K562 (cell line): ENCODE measurements around the gene ACBD4. TPM values are rescaled to one million over a fixed set of nuclear protein-coding genes. Genes with fewer than 3 reads are reported as not detected.

Experiments
- BACH1 ChIP-seq: fragments of 200-800 bp; sonication (Bioruptor generic); IDR thresholded peaks from 2 replicates; pipeline ENCODE4 v1.6.1; 2016; ENCODE audit warnings: missing genetic modification characterization, missing compliant biosample characterization
- BDP1 ChIP-seq: IDR thresholded peaks from 3 replicates; pipeline ENCODE4 v1.6.1; 2011; ENCODE audit not compliant: insufficient read length, insufficient read depth
- ETV1 ChIP-seq: fragments of 450-650 bp; conservative IDR thresholded peaks from 2 replicates; pipeline ENCODE4 v1.6.1; 2016; ENCODE audit warnings: missing genetic modification characterization, control low read depth, low read depth, missing compliant biosample characterization
- FOSL1 ChIP-seq: fragments of 200-800 bp; sonication (Bioruptor generic); conservative IDR thresholded peaks from 2 replicates; pipeline ENCODE4 v1.6.1; 2016; ENCODE audit warnings: missing genetic modification characterization, missing compliant biosample characterization
- FOXA1 ChIP-seq: fragments of 450-650 bp; IDR thresholded peaks from 2 replicates; pipeline ENCODE4 v1.6.1; 2016; ENCODE audit warnings: mild to moderate bottlenecking, borderline replicate concordance
- HNRNPL ChIP-seq: fragments of 200-400 bp; formaldehyde crosslinking; IDR thresholded peaks from 2 replicates; pipeline ENCODE4 v1.6.1; 2017; ENCODE audit warnings: low read depth, mild to moderate bottlenecking, low read length
- HNRNPLL ChIP-seq: fragments of 200-400 bp; formaldehyde crosslinking; IDR thresholded peaks from 2 replicates; pipeline ENCODE4 v1.6.1; 2017; ENCODE audit warnings: low read length, low read depth, mild to moderate bottlenecking; ENCODE audit not compliant: poor library complexity, severe bottlenecking
- KAT8 ChIP-seq: fragments of 450-650 bp; IDR thresholded peaks from 2 replicates; pipeline ENCODE4 v1.6.1; 2016; ENCODE audit warnings: low read depth, mild to moderate bottlenecking
- KDM4B ChIP-seq, 2 experiments: fragments of 450-650 bp in 1 of 2; sonication (generic) in 1 of 2; IDR thresholded peaks; 2 replicates each; pipeline ENCODE4 v1.6.1; 2016 to 2017; ENCODE audit warnings: borderline replicate concordance in 2 of 2, antibody characterized with exemption in 1 of 2, low read depth in 1 of 2, mild to moderate bottlenecking in 1 of 2
- LCOR ChIP-seq: sonication (generic); formaldehyde crosslinking; IDR thresholded peaks from 2 replicates; pipeline ENCODE4 v1.8.0; 2022; ENCODE audit warnings: mild to moderate bottlenecking, missing genetic modification reagents
- MAFK ChIP-seq: IDR thresholded peaks from 2 replicates; pipeline ENCODE4 v1.6.1; 2011; ENCODE audit warnings: low read length, improper control_type of control experiment
- PHF21A ChIP-seq: fragments of 450-650 bp; IDR thresholded peaks from 2 replicates; pipeline ENCODE4 v1.6.1; 2017; ENCODE audit warnings: low read depth, borderline replicate concordance
- RBFOX2 ChIP-seq: fragments of 200-400 bp; formaldehyde crosslinking; IDR thresholded peaks from 2 replicates; pipeline ENCODE4 v1.6.1; 2017; ENCODE audit warnings: low read depth, mild to moderate bottlenecking, low read length, moderate library complexity
- RBM15 ChIP-seq: fragments of 200-400 bp; formaldehyde crosslinking; IDR thresholded peaks from 2 replicates; pipeline ENCODE4 v1.6.1; 2018; ENCODE audit warnings: mild to moderate bottlenecking, low read length, moderate library complexity; ENCODE audit not compliant: insufficient read depth
- SIX5 ChIP-seq, 2 experiments: IDR thresholded peaks; 2 replicates each; pipeline ENCODE4 v1.6.1; 2011; ENCODE audit warnings: low read length in 2 of 2, borderline replicate concordance in 1 of 2, low read depth in 1 of 2, mild to moderate bottlenecking in 1 of 2, moderate library complexity in 1 of 2; ENCODE audit not compliant: insufficient read depth in 1 of 2
- SLC30A9 ChIP-seq: fragments of 250-450 bp; sonication (Bioruptor Pico); IDR thresholded peaks from 2 replicates; pipeline ENCODE4 v1.8.0; 2022; ENCODE audit warnings: mild to moderate bottlenecking, moderate library complexity
- SMARCC2 ChIP-seq: fragments of 450-650 bp; IDR thresholded peaks from 2 replicates; pipeline ENCODE4 v1.6.1; 2017; ENCODE audit warnings: antibody characterized with exemption, moderate library complexity, mild to moderate bottlenecking, low read depth
- SMC3 ChIP-seq: conservative IDR thresholded peaks from 2 replicates; pipeline ENCODE4 v1.6.1; 2011; ENCODE audit warnings: low read depth, low read length, improper control_type of control experiment; ENCODE audit not compliant: insufficient read depth
- SREBF2 ChIP-seq: sonication (generic); formaldehyde crosslinking; IDR thresholded peaks from 2 replicates; pipeline ENCODE4 v1.4.0; 2020; ENCODE audit warnings: mild to moderate bottlenecking, missing genetic modification reagents
- ZBTB7A ChIP-seq: IDR thresholded peaks from 2 replicates; pipeline ENCODE4 v1.6.1; 2011; ENCODE audit warnings: low read depth, mild to moderate bottlenecking, low read length, moderate library complexity, borderline replicate concordance; ENCODE audit not compliant: control insufficient read depth
- ZNF175 ChIP-seq: fragments of 200-800 bp; sonication (Bioruptor generic); IDR thresholded peaks from 2 replicates; pipeline ENCODE4 v1.6.1; 2016; ENCODE audit warnings: low read depth, mild to moderate bottlenecking, missing genetic modification characterization, missing compliant biosample characterization
- ZNF431 ChIP-seq: sonication (generic); formaldehyde crosslinking; IDR thresholded peaks from 2 replicates; pipeline ENCODE4 v1.8.0; 2022; ENCODE audit warnings: mild to moderate bottlenecking, missing genetic modification reagents
- ZNF551 ChIP-seq: fragments of 250-450 bp; sonication (Bioruptor Pico); IDR thresholded peaks from 2 replicates; pipeline ENCODE4 v1.5.0; 2021; ENCODE audit warnings: mild to moderate bottlenecking, moderate library complexity
- ZNF717 ChIP-seq: fragments of 250-450 bp; sonication (Bioruptor Pico); IDR thresholded peaks from 2 replicates; pipeline ENCODE4 v1.5.0; 2021
- polyA plus RNA-seq, 8 experiments: library from polyadenylated mRNA; depleted of rRNA in 4 of 8; stranded (reverse) in 5 of 8; unstranded in 3 of 8; fragments of >200 nt; fragmentation: Nextera tagmentation in 2 of 8; fragmentation: Illumina TruSeq in 1 of 8; extraction: Ambion mirVana in 2 of 8; extraction: Trizol in 1 of 8; gene quantifications; 2 replicates each; pipeline versions ENCODE4 v1.2.1 to v1.2.3, GENCODE V29; 2011 to 2014; ENCODE audit warnings: inconsistent platforms in 1 of 8, missing spikeins in 1 of 8
- total RNA-seq, 7 experiments: library from RNA; depleted of rRNA in 6 of 7; stranded (reverse); fragments of >200 nt in 6 of 7; fragmentation: Illumina TruSeq in 2 of 7; extraction: Trizol in 2 of 7; gene quantifications; 2 replicates each; pipeline versions ENCODE4 v1.2.1 to v1.2.3, GENCODE V29; 2011 to 2021; ENCODE audit warnings: low replicate concordance in 1 of 7
- TF ChIP-seq, protein P1 (sequence below), 2 experiments: fragments of 450-650 bp in 1 of 2; sonication (generic) in 1 of 2; formaldehyde crosslinking; conservative IDR thresholded peaks; 2 replicates each; pipeline versions ENCODE4 v1.4.0 to v1.8.1; 2020 to 2022; ENCODE audit warnings: mild to moderate bottlenecking in 1 of 2, missing genetic modification reagents in 1 of 2
- TF ChIP-seq, protein P2 (sequence below): fragments of 250-450 bp; sonication (Bioruptor Pico); IDR thresholded peaks from 2 replicates; pipeline ENCODE4 v1.8.0; 2022; ENCODE audit warnings: moderate library complexity, mild to moderate bottlenecking, inconsistent platforms

Gene ACBD4
- total and polyA plus RNA-seq, 9 of the 15 experiments (the other 6 are each of a cell fraction or from before 2014, with no cell fraction given): 0.14 to 6.9 (median 4.6) TPM

DNA sequence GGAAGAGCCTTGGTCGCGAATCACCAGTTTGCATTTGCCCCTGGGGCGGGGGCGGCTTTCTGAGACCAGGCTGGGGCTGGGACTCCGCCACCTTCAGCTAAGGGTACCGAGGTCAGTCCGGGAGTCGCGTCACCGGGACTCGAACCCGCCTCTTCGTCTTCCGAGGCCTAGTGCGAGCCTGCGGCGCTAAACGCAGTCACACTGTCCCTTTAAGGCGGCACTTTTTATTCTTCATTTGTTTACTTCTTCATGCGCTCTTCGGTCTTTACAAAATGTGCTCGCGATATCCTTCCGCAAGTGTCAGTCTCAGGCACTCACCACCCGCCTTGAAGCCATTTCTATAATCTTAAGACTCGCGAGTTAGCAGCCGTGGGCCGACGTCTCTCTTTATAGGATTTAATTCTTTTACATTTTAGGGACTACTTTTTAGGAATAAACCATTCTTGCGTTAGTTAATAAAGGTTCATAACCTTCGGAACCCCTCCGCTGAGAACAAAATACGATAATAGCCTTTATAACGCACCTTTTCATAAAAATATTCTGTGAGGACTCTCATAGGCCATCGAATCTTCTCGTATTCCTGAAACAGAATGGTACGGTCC lies 12.2 kb downstream of the ACBD4 start (continued):
- TF ChIP-seq, protein P1, sequence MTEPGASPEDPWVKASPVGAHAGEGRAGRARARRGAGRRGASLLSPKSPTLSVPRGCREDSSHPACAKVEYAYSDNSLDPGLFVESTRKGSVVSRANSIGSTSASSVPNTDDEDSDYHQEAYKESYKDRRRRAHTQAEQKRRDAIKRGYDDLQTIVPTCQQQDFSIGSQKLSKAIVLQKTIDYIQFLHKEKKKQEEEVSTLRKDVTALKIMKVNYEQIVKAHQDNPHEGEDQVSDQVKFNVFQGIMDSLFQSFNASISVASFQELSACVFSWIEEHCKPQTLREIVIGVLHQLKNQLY (CRISPR knock-in tag; conservative IDR thresholded peaks at IDR 0.05): 0 out of 4 replicates have a peak, but pooled peaks of 1 of the 2 experiments have one; percentile 65
- no peak for TF ChIP-seq HNRNPLL
- TF ChIP-seq SIX5 (IDR thresholded peaks at IDR 0.05; ENCODE audit: borderline replicate concordance in 1 of 2, insufficient read depth in 1 of 2, low read depth in 1 of 2, low read length in 2 of 2): peak in 1 of 2 experiments; percentile 1; a peak in 1 of 4 replicates
- no peak for TF ChIP-seq MAFK
- no peak for TF ChIP-seq HNRNPL
- TF ChIP-seq, protein P2, sequence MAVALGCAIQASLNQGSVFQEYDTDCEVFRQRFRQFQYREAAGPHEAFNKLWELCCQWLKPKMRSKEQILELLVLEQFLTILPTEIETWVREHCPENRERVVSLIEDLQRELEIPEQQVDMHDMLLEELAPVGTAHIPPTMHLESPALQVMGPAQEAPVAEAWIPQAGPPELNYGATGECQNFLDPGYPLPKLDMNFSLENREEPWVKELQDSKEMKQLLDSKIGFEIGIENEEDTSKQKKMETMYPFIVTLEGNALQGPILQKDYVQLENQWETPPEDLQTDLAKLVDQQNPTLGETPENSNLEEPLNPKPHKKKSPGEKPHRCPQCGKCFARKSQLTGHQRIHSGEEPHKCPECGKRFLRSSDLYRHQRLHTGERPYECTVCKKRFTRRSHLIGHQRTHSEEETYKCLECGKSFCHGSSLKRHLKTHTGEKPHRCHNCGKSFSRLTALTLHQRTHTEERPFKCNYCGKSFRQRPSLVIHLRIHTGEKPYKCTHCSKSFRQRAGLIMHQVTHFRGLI: no peak
- TF ChIP-seq SMARCC2: no peak
- 0 out of 2 replicates have a peak, but pooled peaks have one; percentile 10 for TF ChIP-seq FOSL1 (tag)
- no peak for TF ChIP-seq RBM15
- no peak for TF ChIP-seq FOXA1
- TF ChIP-seq SMC3: no peak
- no peak for TF ChIP-seq SLC30A9 (CRISPR knock-in tag)
- TF ChIP-seq KDM4B (IDR thresholded peaks at IDR 0.05; ENCODE audit: borderline replicate concordance in 2 of 2, low read depth in 1 of 2): no peak
- no peak for TF ChIP-seq SREBF2 (CRISPR knock-in tag)
- TF ChIP-seq BACH1 (tag): no peak
- TF ChIP-seq RBFOX2: no peak
- TF ChIP-seq ZNF717: no peak; the same call in 1 of the 2 replicates
- TF ChIP-seq ZNF431 (CRISPR knock-in tag): peak; percentile 73; the same call in 1 of the 2 replicates
- TF ChIP-seq BDP1: no peak
- TF ChIP-seq KAT8: no peak
- TF ChIP-seq PHF21A: peak; percentile 81; the same call in 1 of the 2 replicates
- 0 out of 2 replicates have a peak, but pooled peaks have one; percentile 8 for TF ChIP-seq ZNF175 (CRISPR knock-in tag)
- TF ChIP-seq ZBTB7A: no peak; the same call in 1 of the 2 replicates
- TF ChIP-seq LCOR (CRISPR knock-in tag): peak; percentile 47; the same call in 1 of the 2 replicates
- TF ChIP-seq ETV1 (tag): no peak; the same call in 1 of the 2 replicates
- TF ChIP-seq ZNF551: no peak
